GM12878 (cell line): Measurements from ENCODE around the gene ATP8B1.

Source experiments
- BHLHE40 ChIP-seq, 2 experiments: fragments of 450-650 bp in 1 of 2; IDR thresholded peaks; 2 replicates each; pipeline ENCODE4 v1.6.1; 2011 to 2017; ENCODE audit warnings: low read depth in 2 of 2, borderline replicate concordance in 1 of 2, improper control_type of control experiment in 1 of 2, low read length in 1 of 2, mild to moderate bottlenecking in 1 of 2
- CHD4 ChIP-seq: fragments of 200-600 bp; sonication (generic); IDR thresholded peaks from 2 replicates; pipeline ENCODE4 v1.6.1; 2016; ENCODE audit warnings: mild to moderate bottlenecking
- EP300 ChIP-seq, 2 experiments: fragments of 150-350 bp in 1 of 2; IDR thresholded peaks; 2 replicates each; pipeline ENCODE4 v1.6.1; 2011 to 2012; ENCODE audit warnings: low read depth in 2 of 2, low read length in 2 of 2, borderline replicate concordance in 1 of 2, improper control_type of control experiment in 1 of 2, inconsistent platforms in 1 of 2; ENCODE audit not compliant: control insufficient read depth in 1 of 2
- JUNB ChIP-seq: IDR thresholded peaks from 2 replicates; pipeline ENCODE4 v1.6.1; 2016; ENCODE audit warnings: antibody characterized with exemption, mild to moderate bottlenecking
- NFIC ChIP-seq: IDR thresholded peaks from 2 replicates; pipeline ENCODE4 v1.6.1; 2012; ENCODE audit warnings: low read depth, mild to moderate bottlenecking, inconsistent platforms, low read length, moderate library complexity
- NFYB ChIP-seq: IDR thresholded peaks from 2 replicates; pipeline ENCODE4 v1.6.1; 2011; ENCODE audit warnings: low read depth, mild to moderate bottlenecking, low read length, improper control_type of control experiment, moderate library complexity; ENCODE audit not compliant: insufficient read depth
- NR2F1 ChIP-seq: fragments of 450-650 bp; conservative IDR thresholded peaks from 2 replicates; pipeline ENCODE4 v1.6.1; 2017; ENCODE audit warnings: mild to moderate bottlenecking
- POLR2A ChIP-seq: IDR thresholded peaks from 2 replicates; pipeline ENCODE4 v1.6.1; 2011; ENCODE audit warnings: low read depth, mild to moderate bottlenecking, low read length
- POLR2AphosphoS5 ChIP-seq: IDR thresholded peaks from 2 replicates; pipeline ENCODE4 v1.6.1; 2011; ENCODE audit warnings: mild to moderate bottlenecking, low read length, inconsistent platforms
- SIX5 ChIP-seq: IDR thresholded peaks from 2 replicates; pipeline ENCODE4 v1.6.1; 2011; ENCODE audit warnings: mild to moderate bottlenecking, low read depth, low read length, moderate library complexity; ENCODE audit not compliant: severe bottlenecking
- TAF1 ChIP-seq: IDR thresholded peaks from 2 replicates; pipeline ENCODE4 v1.6.1; 2011; ENCODE audit warnings: mild to moderate bottlenecking, low read depth, low read length, borderline replicate concordance
- TF ChIP-seq, protein P1 (sequence below), 3 experiments: IDR thresholded peaks in 2 of 3; conservative IDR thresholded peaks in 1 of 3; 2 replicates each; pipeline ENCODE4 v1.5.1; 2011; ENCODE audit warnings: low read depth in 3 of 3, low read length in 3 of 3, mild to moderate bottlenecking in 3 of 3, control low read depth in 2 of 3, moderate library complexity in 2 of 3, inconsistent platforms in 1 of 3, mixed read lengths in 1 of 3; ENCODE audit not compliant: control insufficient read depth in 2 of 3, insufficient read depth in 1 of 3; ENCODE audit errors: extremely low read depth in 1 of 3
- TF ChIP-seq, protein P2 (sequence below): IDR thresholded peaks from 2 replicates; pipeline ENCODE4 v1.6.1; 2012; ENCODE audit warnings: low read depth, low read length, improper control_type of control experiment
- TF ChIP-seq, protein P3 (sequence below): IDR thresholded peaks from 2 replicates; pipeline ENCODE4 v1.6.1; 2011; ENCODE audit warnings: borderline replicate concordance, low read depth, mild to moderate bottlenecking, moderate library complexity, low read length; ENCODE audit not compliant: insufficient read depth, poor library complexity, severe bottlenecking

DNA sequence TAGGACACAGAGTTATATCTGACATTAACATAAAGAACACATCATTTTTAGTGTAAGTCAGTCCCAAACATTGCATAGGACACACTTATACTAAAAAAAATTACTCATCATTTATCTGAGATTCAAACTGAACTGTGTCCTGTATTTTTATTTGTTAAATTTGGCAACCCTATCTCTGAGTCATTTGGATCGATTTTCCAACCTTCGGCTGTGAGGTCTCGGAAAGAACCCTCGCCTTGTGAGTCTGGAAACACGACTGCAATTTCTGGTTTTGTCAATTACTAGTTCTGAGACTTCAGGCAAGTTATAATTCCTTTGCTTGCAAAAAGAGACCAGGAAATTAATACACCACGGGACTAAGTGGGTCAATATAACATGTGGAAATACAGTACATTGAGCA, 14.0 kb downstream of the ATP8B1 start:
- TF ChIP-seq POLR2A (no peak), TAF1 (no peak), NFIC (no peak), NFYB (no peak), CHD4 (no peak), JUNB (no peak), NR2F1 (no peak), POLR2AphosphoS5 (no peak), SIX5 (no peak), BHLHE40 (IDR thresholded peaks at IDR 0.05; ENCODE audit: borderline replicate concordance in 1 of 2, low read depth in 2 of 2, low read length in 1 of 2) (no peak), EP300 (IDR thresholded peaks at IDR 0.05; ENCODE audit: borderline replicate concordance in 1 of 2, control insufficient read depth in 1 of 2, low read depth in 2 of 2, low read length in 2 of 2) (no peak)
- TF ChIP-seq, protein P1, sequence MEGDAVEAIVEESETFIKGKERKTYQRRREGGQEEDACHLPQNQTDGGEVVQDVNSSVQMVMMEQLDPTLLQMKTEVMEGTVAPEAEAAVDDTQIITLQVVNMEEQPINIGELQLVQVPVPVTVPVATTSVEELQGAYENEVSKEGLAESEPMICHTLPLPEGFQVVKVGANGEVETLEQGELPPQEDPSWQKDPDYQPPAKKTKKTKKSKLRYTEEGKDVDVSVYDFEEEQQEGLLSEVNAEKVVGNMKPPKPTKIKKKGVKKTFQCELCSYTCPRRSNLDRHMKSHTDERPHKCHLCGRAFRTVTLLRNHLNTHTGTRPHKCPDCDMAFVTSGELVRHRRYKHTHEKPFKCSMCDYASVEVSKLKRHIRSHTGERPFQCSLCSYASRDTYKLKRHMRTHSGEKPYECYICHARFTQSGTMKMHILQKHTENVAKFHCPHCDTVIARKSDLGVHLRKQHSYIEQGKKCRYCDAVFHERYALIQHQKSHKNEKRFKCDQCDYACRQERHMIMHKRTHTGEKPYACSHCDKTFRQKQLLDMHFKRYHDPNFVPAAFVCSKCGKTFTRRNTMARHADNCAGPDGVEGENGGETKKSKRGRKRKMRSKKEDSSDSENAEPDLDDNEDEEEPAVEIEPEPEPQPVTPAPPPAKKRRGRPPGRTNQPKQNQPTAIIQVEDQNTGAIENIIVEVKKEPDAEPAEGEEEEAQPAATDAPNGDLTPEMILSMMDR (IDR thresholded peaks at IDR 0.05 in 2 of 3, conservative IDR thresholded peaks at IDR 0.05 in 1 of 3; ENCODE audit: control insufficient read depth in 2 of 3, extremely low read depth in 1 of 3, insufficient read depth in 1 of 3, low read depth in 3 of 3, low read length in 3 of 3), result no peak
- TF ChIP-seq, protein P2, sequence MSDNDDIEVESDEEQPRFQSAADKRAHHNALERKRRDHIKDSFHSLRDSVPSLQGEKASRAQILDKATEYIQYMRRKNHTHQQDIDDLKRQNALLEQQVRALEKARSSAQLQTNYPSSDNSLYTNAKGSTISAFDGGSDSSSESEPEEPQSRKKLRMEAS, result no peak
- TF ChIP-seq, protein P3, sequence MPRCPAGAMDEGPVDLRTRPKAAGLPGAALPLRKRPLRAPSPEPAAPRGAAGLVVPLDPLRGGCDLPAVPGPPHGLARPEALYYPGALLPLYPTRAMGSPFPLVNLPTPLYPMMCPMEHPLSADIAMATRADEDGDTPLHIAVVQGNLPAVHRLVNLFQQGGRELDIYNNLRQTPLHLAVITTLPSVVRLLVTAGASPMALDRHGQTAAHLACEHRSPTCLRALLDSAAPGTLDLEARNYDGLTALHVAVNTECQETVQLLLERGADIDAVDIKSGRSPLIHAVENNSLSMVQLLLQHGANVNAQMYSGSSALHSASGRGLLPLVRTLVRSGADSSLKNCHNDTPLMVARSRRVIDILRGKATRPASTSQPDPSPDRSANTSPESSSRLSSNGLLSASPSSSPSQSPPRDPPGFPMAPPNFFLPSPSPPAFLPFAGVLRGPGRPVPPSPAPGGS, result no peak
